Inflammatory macrophage treated with lipopolysaccharide for 1 hour (primary cell): ENCODE data around the gene STRADB.
"Not testable (repeated sequence)": the region's sequence is repeated elsewhere in the genome, so short reads cannot be mapped to it uniquely, and the experiment has no call there.

ENCODE experiments used
- DNase-seq, 2 donors: peaks; one replicate each; pipeline ENCODE4 v3.0.0-alpha.2; 2020 to 2022

STRADB gene

GRCh38 chr2:201451292-201452057 lies at the start of gene STRADB, which contains the start of gene TRAK2:
Gene STRADB, plus strand, starts transcription at chr2:201451740. Its CDS starts 3,101 bp downstream, at chr2:201454841.
Gene TRAK2, minus strand, starts transcription at chr2:201451458. Its CDS starts 30,951 bp downstream, at chr2:201420507.
- peak; percentile 95 for DNase-seq

GRCh38 chr2:201401815-201402214 lies 49.7 kb upstream of the STRADB start:
- DNase-seq = no peak

GRCh38 chr2:201402651-201403562 lies 48.6 kb upstream of the STRADB start:
- DNase-seq = no peak

- DNase-seq = no peak
These were observed 47.7 kb upstream of the STRADB start for GRCh38 chr2:201403880-201404279.

GRCh38 chr2:201404699-201405280 lies 46.8 kb upstream of the STRADB start:
- DNase-seq = no peak

GRCh38 chr2:201406077-201406662 lies 45.4 kb upstream of the STRADB start:
- DNase-seq = peak; percentile 44 to 70

- no peak for DNase-seq
These were observed 44.3 kb upstream of the STRADB start for GRCh38 chr2:201407265-201407664.

GRCh38 chr2:201408931-201409330 lies 42.6 kb upstream of the STRADB start:
- no peak for DNase-seq

- DNase-seq = no peak
These were observed 40.1 kb upstream of the STRADB start for GRCh38 chr2:201411421-201411820.

GRCh38 chr2:201413143-201413542 lies 38.4 kb upstream of the STRADB start:
- no peak for DNase-seq

- DNase-seq = no peak
These were observed 38.0 kb upstream of the STRADB start for GRCh38 chr2:201413552-201413951.

GRCh38 chr2:201414099-201415023 lies 37.2 kb upstream of the STRADB start:
- DNase-seq = no peak

- DNase-seq = no peak
These were observed 36.4 kb upstream of the STRADB start for GRCh38 chr2:201415149-201415548.

GRCh38 chr2:201419057-201419635 lies 32.4 kb upstream of the STRADB start:
- DNase-seq = no peak

GRCh38 chr2:201419986-201420385 lies 31.6 kb upstream of the STRADB start:
- no peak for DNase-seq

- DNase-seq = peak in 1 of 2 donors; percentile 64
These were observed 31.0 kb upstream of the STRADB start for GRCh38 chr2:201420442-201421113.

- DNase-seq = no peak
These were observed 25.6 kb upstream of the STRADB start for GRCh38 chr2:201425952-201426351.

- not testable (repeated sequence) for DNase-seq
These were observed 23.2 kb upstream of the STRADB start for GRCh38 chr2:201428366-201428765.

- not testable (repeated sequence) for DNase-seq
These were observed 21.7 kb upstream of the STRADB start for GRCh38 chr2:201429835-201430234.

- not testable (repeated sequence) for DNase-seq
These were observed 21.2 kb upstream of the STRADB start for GRCh38 chr2:201430322-201430721.

- DNase-seq = no peak
These were observed 20.7 kb upstream of the STRADB start for GRCh38 chr2:201430839-201431238.
